GM12801 (cell line): ENCODE data around the gene FGF3.

Source experiments
- CTCF ChIP-seq: IDR thresholded peaks from one replicate; pipeline ENCODE4 v1.5.1; 2011; ENCODE audit warnings: control low read depth; ENCODE audit not compliant: insufficient read length; ENCODE audit errors: extremely low read depth

The FGF3 gene

DNA sequence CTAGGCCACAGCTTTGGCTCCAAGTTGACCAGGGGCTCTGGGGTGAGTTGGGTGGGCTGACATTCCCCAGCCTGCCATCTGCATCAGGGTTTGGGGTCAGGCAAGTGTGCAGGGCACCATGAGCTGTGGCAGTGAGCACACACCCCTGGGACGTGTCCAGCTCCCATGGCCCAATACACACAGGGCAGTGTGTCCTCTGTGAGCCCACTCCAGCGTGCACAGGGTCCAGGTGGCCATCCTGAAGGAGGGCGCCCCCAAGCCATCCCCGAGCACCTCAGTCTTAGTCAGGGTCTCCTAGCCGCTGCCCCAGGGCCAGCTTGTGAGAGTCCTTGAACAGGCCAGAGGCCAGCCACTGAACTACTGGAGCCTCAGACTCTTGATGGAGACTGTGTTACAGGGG is 1.2 kb upstream of the FGF3 start:
- TF ChIP-seq CTCF: no peak

GRCh38 chr11:69819541-69820070 is 390 bp upstream of the FGF3 start:
- no peak for TF ChIP-seq CTCF

GRCh38 chr11:69818231-69818602 is 999 bp downstream of the FGF3 start:
- no peak for TF ChIP-seq CTCF

- TF ChIP-seq CTCF: no peak
These were observed 1.7 kb downstream of the FGF3 start for GRCh38 chr11:69817265-69818230.

DNA sequence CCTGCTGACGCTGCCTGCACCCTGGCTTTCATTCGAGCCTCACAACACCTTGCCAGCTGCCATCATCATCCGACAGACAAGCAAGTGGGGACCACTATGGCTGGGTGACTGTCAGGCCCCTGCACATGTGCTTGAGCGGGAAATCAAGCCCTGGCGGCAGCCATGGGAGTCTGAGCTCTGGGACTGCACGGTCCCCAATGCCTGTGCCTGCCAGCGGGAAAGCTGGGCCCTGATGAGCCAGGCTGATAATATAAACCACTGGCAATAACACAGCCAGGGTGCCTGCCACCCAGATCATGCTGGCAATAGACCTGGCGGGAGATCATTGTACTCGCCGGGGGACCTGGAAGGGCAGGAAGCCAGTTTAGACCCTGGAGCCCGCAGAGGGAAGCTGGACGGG is 2.5 kb downstream of the FGF3 start:
- no peak for TF ChIP-seq CTCF

DNA sequence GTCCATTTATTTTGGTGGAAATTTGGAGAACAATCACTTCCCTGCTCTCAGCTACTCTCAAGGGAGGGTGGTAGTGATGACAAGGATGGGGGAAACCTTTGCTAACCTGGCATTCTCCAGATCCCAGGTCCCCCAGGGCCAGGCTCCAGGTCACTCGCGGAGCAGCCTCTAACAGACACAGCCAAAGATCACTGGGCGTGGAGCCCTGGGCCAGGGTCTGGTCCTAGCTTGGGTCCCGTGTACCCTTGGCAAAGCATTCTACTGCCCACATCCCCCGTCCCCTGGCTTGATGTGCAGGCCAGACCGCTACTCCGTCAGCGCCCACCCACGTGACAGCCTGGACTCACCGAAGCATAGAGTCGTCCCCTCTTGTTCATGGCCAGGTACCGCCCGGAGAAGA is 3.2 kb downstream of the FGF3 start:
- no peak for TF ChIP-seq CTCF

GRCh38 chr11:69814902-69815301 is 4.3 kb downstream of the FGF3 start:
- no peak for TF ChIP-seq CTCF
